MM.1S (cell line): ENCODE data around the gene CELF2.

Source experiments
- DNase-seq: peaks from one replicate; pipeline ENCODE4 v3.0.0-alpha.2; 2015
- H2AFZ ChIP-seq: fragments of 300-600 bp; sonication (generic); 2 replicates; pipeline ENCODE4 v1.6.0; 2016; ENCODE audit warnings: antibody characterized with exemption, low read length
- H3F3A ChIP-seq: fragments of 300-600 bp; sonication (generic); 2 replicates; pipeline ENCODE4 v1.6.1; 2016; ENCODE audit warnings: mild to moderate bottlenecking, antibody characterized with exemption, low read length, moderate library complexity, mixed read lengths; ENCODE audit not compliant: insufficient read depth
- H3K27ac ChIP-seq: fragments of 300-600 bp; sonication (generic); 2 replicates; pipeline ENCODE4 v1.5.1; 2016; ENCODE audit warnings: mild to moderate bottlenecking, low read length
- H3K27me3 ChIP-seq: fragments of 300-600 bp; sonication (generic); replicated peaks from 2 replicates; pipeline ENCODE4 v1.6.0; 2016; ENCODE audit warnings: low read length; ENCODE audit not compliant: insufficient read depth
- H3K36me3 ChIP-seq: fragments of 300-600 bp; sonication (generic); replicated peaks from 2 replicates; pipeline ENCODE4 v1.6.1; 2016; ENCODE audit warnings: mild to moderate bottlenecking, low read length, mixed read lengths; ENCODE audit not compliant: insufficient read depth
- H3K4me1 ChIP-seq: fragments of 300-600 bp; sonication (generic); 2 replicates; pipeline ENCODE4 v1.6.1; 2016; ENCODE audit warnings: low read length, mixed read lengths
- H3K4me2 ChIP-seq: fragments of 300-600 bp; sonication (generic); 2 replicates; pipeline ENCODE4 v1.6.0; 2016; ENCODE audit warnings: low read depth, low read length
- H3K4me3 ChIP-seq: fragments of 300-600 bp; sonication (generic); 2 replicates; pipeline ENCODE4 v1.5.1; 2016; ENCODE audit warnings: low read length, mixed read lengths
- H3K79me2 ChIP-seq: fragments of 300-600 bp; sonication (generic); 2 replicates; pipeline ENCODE4 v1.6.1; 2016; ENCODE audit warnings: mixed run types, low read length, mixed read lengths
- H3K9ac ChIP-seq: fragments of 300-600 bp; sonication (generic); 2 replicates; pipeline ENCODE4 v1.6.1; 2016; ENCODE audit warnings: low read length, mixed read lengths
- H3K9me2 ChIP-seq: fragments of 300-600 bp; sonication (generic); replicated peaks from 2 replicates; pipeline ENCODE4 v1.6.1; 2016; ENCODE audit warnings: mild to moderate bottlenecking, low read length, mixed read lengths; ENCODE audit not compliant: insufficient read depth
- H3K9me3 ChIP-seq: fragments of 300-600 bp; sonication (generic); replicated peaks from 2 replicates; pipeline ENCODE4 v1.6.1; 2016; ENCODE audit warnings: mild to moderate bottlenecking, low read length, mixed read lengths; ENCODE audit not compliant: insufficient read depth
- H4K20me1 ChIP-seq: fragments of 300-600 bp; sonication (generic); 2 replicates; pipeline ENCODE4 v1.6.1; 2016; ENCODE audit warnings: mild to moderate bottlenecking, low read length, moderate library complexity, mixed read lengths; ENCODE audit not compliant: insufficient read depth
- CTCF ChIP-seq: fragments of 300-600 bp; sonication (generic); IDR thresholded peaks from 2 replicates; pipeline ENCODE4 v1.5.1; 2016; ENCODE audit warnings: antibody characterized with exemption, low read length, mixed read lengths
- EZH2 ChIP-seq: fragments of 300-600 bp; sonication (generic); optimal IDR thresholded peaks from 2 replicates; pipeline ENCODE3; 2017; ENCODE audit warnings: low read depth, mild to moderate bottlenecking, antibody characterized with exemption, low read length, mixed read lengths
- EZH2phosphoT487 ChIP-seq: fragments of 300-600 bp; sonication (generic); IDR thresholded peaks from 2 replicates; pipeline ENCODE4 v1.6.1; 2018; ENCODE audit warnings: antibody characterized with exemption, low read length

Gene CELF2

GRCh38 chr10:11108356-11108755 is 90.7 kb downstream of the CELF2 start:
- no peaks in the 10 kb centered on the region for H3K9me3 ChIP-seq
- H2AFZ ChIP-seq: no peak overlapping the region
- H3K27ac ChIP-seq: no peak overlapping the region
- no peaks in the 10 kb centered on the region for H3F3A ChIP-seq
- no peaks in the 10 kb centered on the region for H3K27me3 ChIP-seq
- no peak overlapping the region for H3K4me2 ChIP-seq
- H3K4me1 ChIP-seq: no peaks in the 10 kb centered on the region
- H3K4me3 ChIP-seq: no peak overlapping the region
- H3K9ac ChIP-seq: no peak overlapping the region
- H3K9me2 ChIP-seq: no peaks in the 10 kb centered on the region
- no peaks in the 10 kb centered on the region for H3K36me3 ChIP-seq
- TF ChIP-seq EZH2 (no peak), EZH2phosphoT487 (no peak)
- DNase-seq: no peak
- H4K20me1 ChIP-seq: no peaks in the 10 kb centered on the region
- H3K79me2 ChIP-seq: peaks cover 94% of the 10 kb centered on the region

GRCh38 chr10:11109590-11109989 is 91.9 kb downstream of the CELF2 start:
- Histone ChIP-seq H4K20me1 (no peaks in the 10 kb centered on the region), H3K36me3 (no peaks in the 10 kb centered on the region), H3F3A (no peaks in the 10 kb centered on the region), H2AFZ (no peak overlapping the region), H3K4me2 (peak overlapping the region; percentile 14; the same call in 1 of the 2 replicates), H3K4me1 (no peaks in the 10 kb centered on the region), H3K79me2 (peaks cover 94% of the 10 kb centered on the region), H3K4me3 (no peak overlapping the region), H3K9me3 (no peaks in the 10 kb centered on the region), H3K27me3 (no peaks in the 10 kb centered on the region), H3K27ac (no peak overlapping the region), H3K9me2 (no peaks in the 10 kb centered on the region), H3K9ac (no peak overlapping the region)
- no peak for DNase-seq
- TF ChIP-seq CTCF (no peak), EZH2phosphoT487 (no peak), EZH2 (no peak)

- Histone ChIP-seq H3K79me2 (peaks cover 94% of the 10 kb centered on the region), H3K4me2 (no peak overlapping the region), H3K4me3 (no peak overlapping the region), H3K9ac (no peak overlapping the region), H3K9me2 (no peaks in the 10 kb centered on the region), H4K20me1 (no peaks in the 10 kb centered on the region), H3K36me3 (no peaks in the 10 kb centered on the region), H2AFZ (no peak overlapping the region), H3K9me3 (no peaks in the 10 kb centered on the region), H3K27ac (no peak overlapping the region), H3K4me1 (no peaks in the 10 kb centered on the region), H3K27me3 (no peaks in the 10 kb centered on the region), H3F3A (no peaks in the 10 kb centered on the region)
- TF ChIP-seq CTCF: no peak
- no peak for TF ChIP-seq EZH2
- no peak for TF ChIP-seq EZH2phosphoT487
- no peak for DNase-seq
Measured at GRCh38 chr10:11110539-11110938, 92.9 kb downstream of the CELF2 start.

GRCh38 chr10:11111490-11111889 is 93.8 kb downstream of the CELF2 start:
- Histone ChIP-seq H3K27me3 (no peaks in the 10 kb centered on the region), H3K36me3 (no peaks in the 10 kb centered on the region), H3F3A (no peaks in the 10 kb centered on the region), H3K9me2 (no peaks in the 10 kb centered on the region), H4K20me1 (no peaks in the 10 kb centered on the region), H3K27ac (no peak overlapping the region), H3K4me2 (no peak overlapping the region), H3K9ac (no peak overlapping the region), H3K4me1 (no peaks in the 10 kb centered on the region), H3K79me2 (peaks cover 96% of the 10 kb centered on the region), H3K4me3 (no peak overlapping the region), H2AFZ (no peak overlapping the region), H3K9me3 (no peaks in the 10 kb centered on the region)
- TF ChIP-seq EZH2 (no peak), EZH2phosphoT487 (no peak), CTCF (no peak)
- DNase-seq: no peak
